ENCODE measurements around the gene PLA2G4A.
"Not testable (repeated sequence)": the region's sequence is repeated elsewhere in the genome, so short reads cannot be mapped to it uniquely, and the experiment has no call there.

Gene PLA2G4A

GRCh38 chr1:186875896-186876835 lies 47.4 kb downstream of the PLA2G4A start:
- no peak for DNase-seq

DNA sequence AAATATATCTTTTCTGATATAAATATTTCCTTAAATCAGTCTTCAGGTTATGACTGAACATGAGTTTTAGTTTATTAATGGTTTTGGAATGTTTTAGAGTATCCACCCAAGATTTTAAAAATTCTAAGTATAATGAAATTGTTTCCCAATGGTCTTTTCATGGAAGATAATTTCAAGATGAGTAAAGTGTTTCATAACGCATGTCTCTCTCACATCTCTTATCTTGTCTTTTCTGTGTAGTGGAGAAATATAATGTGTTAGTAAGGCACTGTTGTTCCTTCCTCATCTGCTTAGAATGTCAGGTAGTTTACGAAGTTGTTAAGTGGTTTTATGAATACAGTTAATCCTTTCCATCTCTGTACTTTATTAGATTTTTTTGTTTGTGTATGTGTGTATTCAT lies 49.6 kb downstream of the PLA2G4A start:
- DNase-seq = no peak

GRCh38 chr1:186880982-186881381 lies 52.2 kb downstream of the PLA2G4A start:
- DNase-seq = no peak

DNA sequence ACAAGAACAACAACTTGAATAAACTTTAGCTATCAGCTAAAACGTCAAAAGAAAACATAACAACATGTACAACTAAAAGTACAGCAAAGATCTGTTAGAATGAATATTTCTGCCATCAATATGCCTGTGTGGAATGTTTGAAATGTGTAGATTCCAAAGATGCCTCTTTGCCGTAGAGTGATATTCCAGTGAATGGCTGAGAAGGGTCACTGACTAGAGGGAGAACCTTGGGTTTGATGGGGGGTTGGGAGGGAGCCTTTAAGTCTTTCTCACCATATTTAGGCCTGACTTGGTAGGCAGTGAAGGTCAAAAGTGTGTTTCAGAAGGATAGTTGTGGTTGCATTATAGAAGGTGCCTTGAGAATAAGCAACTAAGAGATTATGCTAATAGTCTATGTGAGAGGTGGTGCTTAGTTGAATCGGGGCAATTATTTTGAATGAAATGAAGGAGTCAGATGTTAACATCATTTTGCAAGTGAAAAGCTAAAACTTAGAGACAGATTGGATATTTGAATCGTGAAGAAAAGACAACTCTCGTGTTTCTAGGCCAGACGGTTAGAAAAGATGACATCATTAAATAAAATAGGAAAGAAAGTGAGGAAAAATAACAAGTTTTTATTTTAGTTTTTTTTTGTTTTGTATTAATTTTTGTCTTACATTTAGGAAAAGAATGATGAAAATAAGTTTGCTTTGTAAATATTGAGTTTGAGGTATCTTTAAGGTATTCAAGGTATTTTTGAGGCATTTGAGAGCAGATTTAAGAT lies 53.8 kb downstream of the PLA2G4A start:
- DNase-seq = no peak

DNA sequence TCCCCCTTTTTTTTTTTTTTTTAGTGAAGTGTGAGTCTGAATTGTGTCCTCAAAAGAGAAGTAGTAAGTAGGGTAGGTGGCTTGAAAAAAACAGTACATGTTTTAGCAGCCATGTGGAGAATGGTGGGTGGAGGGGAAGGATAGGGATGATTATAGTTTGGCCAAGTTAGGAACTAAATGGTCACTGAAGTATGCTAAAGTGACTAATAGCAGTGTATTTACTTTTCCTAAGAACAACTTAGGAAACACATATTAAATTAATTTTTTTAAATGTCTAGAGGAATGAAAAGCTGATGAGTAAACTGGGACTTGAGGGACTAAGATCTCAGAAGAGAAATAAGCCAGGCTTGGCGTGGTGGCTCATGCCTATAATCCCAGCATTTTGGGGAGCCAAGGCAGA lies 55.5 kb downstream of the PLA2G4A start:
- no peak for DNase-seq

- no peak for DNase-seq
Measured at GRCh38 chr1:186887203-186887602, 58.5 kb downstream of the PLA2G4A start.

DNA sequence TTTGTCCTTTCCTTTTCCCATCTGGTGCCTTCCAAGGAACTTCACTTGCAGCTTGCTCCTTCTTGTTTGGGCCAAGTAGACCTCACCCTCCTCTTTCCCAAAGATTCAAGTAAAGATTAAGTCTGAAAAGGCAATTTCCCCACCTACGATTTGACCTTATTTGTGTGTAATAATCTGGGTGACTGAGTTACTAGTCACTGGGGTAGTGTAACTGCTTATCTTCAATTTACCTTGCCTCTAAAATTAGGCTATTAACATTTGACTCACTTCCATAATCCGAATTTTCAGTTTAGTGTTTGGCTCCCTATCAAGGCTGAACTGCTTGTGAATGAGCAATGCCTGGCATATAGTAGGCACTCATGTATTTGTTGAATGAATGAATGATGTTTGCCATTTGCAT lies 59.6 kb downstream of the PLA2G4A start:
- no peak for DNase-seq

DNA sequence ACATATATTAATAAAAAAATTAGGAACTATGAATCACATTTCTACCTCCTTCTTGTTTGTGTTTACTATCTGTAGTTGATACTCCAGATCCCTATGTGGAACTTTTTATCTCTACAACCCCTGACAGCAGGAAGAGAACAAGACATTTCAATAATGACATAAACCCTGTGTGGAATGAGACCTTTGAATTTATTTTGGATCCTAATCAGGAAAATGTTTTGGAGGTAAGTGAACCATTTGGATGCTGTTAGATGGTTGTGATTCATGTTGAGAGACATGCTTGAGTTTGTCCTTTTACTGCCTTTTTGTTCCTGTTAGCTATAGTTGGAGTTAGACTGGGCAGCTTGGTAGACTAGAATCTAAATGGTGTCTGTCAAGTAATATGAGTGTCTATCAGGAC lies 64.2 kb downstream of the PLA2G4A start:
- no peak for DNase-seq

DNA sequence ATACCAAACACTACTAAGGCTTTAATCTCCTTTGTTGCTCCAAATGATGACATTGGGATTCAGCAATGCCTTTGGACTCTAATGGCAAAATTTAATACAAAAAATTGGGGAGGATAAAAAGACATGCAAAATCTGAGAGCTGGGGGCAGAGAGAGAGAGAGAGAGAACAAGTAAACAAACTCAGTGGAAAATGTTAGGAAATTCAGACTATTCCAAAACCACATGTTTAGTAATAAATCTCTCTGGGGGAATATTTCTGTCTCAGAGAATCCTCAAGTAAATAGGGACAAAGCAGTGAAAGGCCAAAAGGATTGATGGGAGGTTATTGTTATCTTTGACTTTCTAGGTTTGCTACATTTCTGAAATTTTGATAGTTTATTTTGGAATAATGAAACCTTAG lies 65.7 kb downstream of the PLA2G4A start:
- DNase-seq = no peak

DNA sequence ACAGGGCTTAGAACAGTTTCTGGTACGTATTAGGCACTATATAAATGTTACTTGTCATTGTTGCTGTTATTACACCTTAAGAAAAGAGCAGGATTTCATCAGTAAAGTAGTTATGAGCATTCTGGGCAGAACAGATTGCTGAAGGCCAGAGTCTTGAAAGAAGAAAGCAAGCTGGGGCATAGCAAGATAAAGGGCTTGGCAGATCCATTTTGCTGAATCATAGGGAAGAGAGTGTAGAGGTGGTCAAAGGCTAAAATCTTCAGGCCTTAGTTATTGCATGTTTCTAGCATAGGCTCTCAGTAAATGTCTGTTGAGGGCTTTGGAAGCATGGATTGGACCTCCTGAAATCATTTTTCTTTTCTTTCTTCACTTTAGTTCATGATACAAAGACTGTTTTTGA lies 67.5 kb downstream of the PLA2G4A start:
- no peak for DNase-seq

DNA sequence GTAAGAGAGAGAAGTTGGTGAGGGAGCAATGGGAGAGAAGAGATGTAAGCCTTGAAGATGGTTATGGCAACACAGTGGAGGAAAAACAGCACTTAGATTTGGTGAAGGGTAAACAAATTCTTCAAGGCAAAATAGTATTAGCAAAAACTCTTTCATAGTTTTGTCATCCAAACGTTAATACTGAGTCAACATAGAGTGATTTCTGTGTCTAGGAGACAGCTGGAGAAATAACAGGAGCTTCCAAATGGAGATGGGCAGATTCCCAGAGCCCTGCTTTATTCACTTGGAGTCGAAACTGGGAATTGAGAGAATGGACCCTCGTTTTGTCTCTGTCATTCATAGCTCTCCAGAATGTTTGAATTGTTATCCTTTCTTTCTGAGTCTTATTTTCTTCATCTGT lies 68.3 kb downstream of the PLA2G4A start:
- DNase-seq = no peak

DNA sequence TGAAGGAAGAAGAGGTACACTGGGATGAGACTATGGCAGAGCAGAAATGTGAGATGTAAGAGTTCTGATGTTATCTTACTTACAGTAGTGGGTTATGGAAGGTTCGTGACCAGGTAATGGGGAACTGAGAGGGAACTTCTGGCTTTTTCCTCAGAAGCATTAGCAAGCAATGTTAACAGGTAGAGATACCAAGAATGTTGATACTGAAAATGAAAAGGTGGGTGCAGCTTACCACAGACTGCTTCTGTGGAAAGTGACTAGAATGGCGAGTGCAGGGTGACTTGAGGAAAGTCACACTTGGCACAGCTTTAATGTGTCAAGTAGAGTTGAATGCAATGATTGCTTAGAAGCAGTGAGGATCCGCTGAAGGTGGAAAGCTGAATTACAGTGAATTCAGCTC lies 70.8 kb downstream of the PLA2G4A start:
- DNase-seq = no peak

DNA sequence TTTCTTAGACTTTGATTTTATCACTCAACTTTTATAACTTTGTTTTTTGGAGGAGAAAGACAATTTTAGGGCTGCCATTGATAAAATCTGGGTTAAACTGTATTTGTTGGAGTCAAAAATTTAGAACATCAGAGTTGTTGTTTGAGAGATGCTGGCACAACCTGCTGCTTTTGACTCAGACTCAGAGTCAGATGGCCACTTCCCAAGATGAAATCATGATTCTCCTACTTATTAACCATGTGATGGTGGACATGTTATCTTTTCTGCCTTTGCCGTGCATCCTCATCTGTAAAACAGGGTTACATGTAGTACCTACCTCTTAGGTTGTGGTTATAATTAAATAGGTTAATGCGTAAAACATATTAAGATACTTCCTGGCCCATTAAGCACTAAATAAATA lies 71.2 kb downstream of the PLA2G4A start:
- DNase-seq = no peak

DNA sequence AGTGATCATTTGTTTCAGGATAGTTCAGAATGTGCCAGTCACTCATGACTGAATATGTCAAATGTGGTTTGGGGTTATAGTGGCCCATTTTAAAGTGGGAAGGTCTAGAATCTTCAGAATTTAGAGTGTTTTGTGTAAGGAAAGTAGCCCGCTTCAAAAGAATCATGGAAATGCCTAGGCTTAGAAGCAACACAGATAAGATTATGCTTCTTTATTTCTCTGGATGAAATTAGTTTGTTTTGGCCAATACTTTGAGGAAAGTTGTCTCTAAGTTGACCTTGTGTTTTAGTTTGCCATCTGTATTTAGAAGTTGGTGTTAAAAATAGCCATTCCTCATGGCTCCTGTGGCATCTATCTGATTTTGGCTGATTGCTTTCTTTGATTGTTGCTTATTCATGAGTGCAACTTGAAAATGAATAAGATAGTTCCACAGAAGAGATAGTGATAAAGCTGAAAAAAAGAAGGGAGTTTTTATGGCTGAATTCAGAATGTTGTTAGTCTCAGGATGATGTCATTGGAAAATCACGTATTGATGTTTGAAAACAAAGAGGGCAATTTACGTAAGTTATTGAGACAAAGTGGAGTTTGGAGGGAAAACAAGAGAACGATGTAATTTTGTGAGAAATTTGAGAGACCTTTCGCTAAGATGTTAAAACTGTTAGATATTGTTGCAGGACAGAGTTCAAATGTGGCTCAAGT lies 71.9 kb downstream of the PLA2G4A start:
- no peak for DNase-seq

DNA sequence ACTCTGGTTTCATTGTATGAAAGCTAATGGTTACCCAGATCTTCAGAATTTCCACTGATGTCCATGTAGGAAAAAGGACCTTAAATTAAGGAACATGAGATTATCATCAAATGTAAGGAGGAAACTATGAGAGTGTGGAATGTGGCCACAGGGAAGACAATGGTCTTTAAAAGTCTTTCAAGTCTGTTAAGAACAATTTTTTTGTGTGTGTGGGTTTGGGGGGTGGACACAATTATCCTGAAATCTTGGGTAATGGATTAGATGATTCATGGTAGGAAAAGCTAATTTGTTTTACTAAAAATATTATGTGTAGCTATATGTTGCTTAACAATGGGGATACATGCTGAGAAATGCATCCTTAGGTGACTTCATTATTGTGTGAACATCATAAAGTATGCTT lies 72.9 kb downstream of the PLA2G4A start:
- DNase-seq = no peak

GRCh38 chr1:186903374-186904136 lies 74.8 kb downstream of the PLA2G4A start:
- peak; percentile 51 for DNase-seq

GRCh38 chr1:186904361-186904760 lies 75.6 kb downstream of the PLA2G4A start:
- DNase-seq = peak; percentile 67

GRCh38 chr1:186905561-186905960 lies 76.8 kb downstream of the PLA2G4A start:
- DNase-seq = no peak

DNA sequence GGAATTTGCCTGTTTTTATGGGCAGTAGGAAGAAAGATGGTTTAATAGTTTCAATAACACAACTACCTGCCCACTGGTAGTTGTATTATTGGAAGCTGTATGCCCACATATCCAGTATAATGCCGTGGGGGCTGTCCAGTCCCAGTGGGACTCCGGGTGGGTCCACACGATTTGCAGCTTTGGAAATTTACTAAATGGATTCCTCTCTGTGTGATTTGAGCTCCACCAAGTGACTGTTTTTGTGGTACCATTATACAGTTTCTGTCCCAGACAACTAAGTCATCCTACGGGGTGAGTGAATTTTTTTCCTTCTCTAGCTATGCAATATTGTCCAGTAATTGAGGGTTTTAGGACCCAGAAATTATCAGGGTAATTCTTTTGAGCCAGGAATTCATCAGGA lies 86.8 kb downstream of the PLA2G4A start:
- no peak for DNase-seq

GRCh38 chr1:186917106-186917786 lies 88.5 kb downstream of the PLA2G4A start:
- not testable (repeated sequence) for DNase-seq

- DNase-seq = peak; percentile 72
Measured at GRCh38 chr1:186921386-186921785, 92.6 kb downstream of the PLA2G4A start.

GRCh38 chr1:186922814-186923213 lies 94.1 kb downstream of the PLA2G4A start:
- DNase-seq = not testable (repeated sequence)

Data from MV-4-11 (cell line).